Pancreas (tissue), 10 donors: Measurements from ENCODE around the gene DUOXA2. TPM values are rescaled to one million over a fixed set of nuclear protein-coding genes. Genes with fewer than 3 reads are reported as not detected.

Source experiments
- ATAC-seq, 4 donors: fragments of 200-7000 bp; cut with Tn5 transposase; one replicate each; pipeline versions ENCODE4 v1.8.0 to v1.9.1; 2020; ENCODE audit warnings: mild to moderate bottlenecking in 4 of 4, moderate library complexity in 4 of 4
- DNase-seq, 6 donors: peaks; one replicate each; pipeline ENCODE4 v3.0.0-alpha.2; 2020
- FAIRE-seq: peaks from 2 replicates; lab custom pipeline; 2012; peaks lifted over from hg19 to GRCh38; lab: Jason Lieb, UNC
- H3K27ac ChIP-seq, 4 donors: fragments of 200-600 bp; sonication (generic); 1 replicate in 3 of 4; 2 replicates in 1 of 4; pipeline versions ENCODE4 v1.5.0 to v1.8.0; 2020
- H3K27me3 ChIP-seq, 4 donors: fragments of 200-600 bp; one replicate each; pipeline ENCODE4 v1.8.0; 2021
- H3K36me3 ChIP-seq, 3 donors: fragments of 200-600 bp; sonication (generic) in 1 of 3; one replicate each; pipeline versions ENCODE4 v1.5.0 to v1.8.0; 2020 to 2021
- H3K4me1 ChIP-seq, 3 donors: fragments of 200-600 bp; one replicate each; pipeline ENCODE4 v1.8.0; 2021
- H3K4me3 ChIP-seq, 4 donors: fragments of 200-600 bp; sonication (generic) in 2 of 4; one replicate each; pipeline versions ENCODE4 v1.5.0 to v1.8.0; 2020 to 2021
- H3K9me3 ChIP-seq, 4 donors: fragments of 200-600 bp; one replicate each; pipeline ENCODE4 v1.8.0; 2021
- WGBS, 2 donors: extraction: QIAGEN DNeasy Blood & Tissue Kit; methylation state at CpG; one replicate each; pipeline ENCODE4 v1.1.7; 2013; 5-methylcytosine and 5-hydroxymethylcytosine counted together
- intact Hi-C, 3 donors: fragments of 100-400 bp; cut with DNase I; formaldehyde crosslinking; loops; one replicate each; pipeline versions ENCODE4 v1.11.1 to v1.14.2; 2022
- polyA plus RNA-seq, 2 donors: library from polyadenylated mRNA; stranded (reverse); fragments of 200-250 nt; gene quantifications; one replicate each; pipeline ENCODE4 v1.2.3, GENCODE V29; 2013
- total RNA-seq, 6 donors: library from RNA; stranded (reverse); fragmentation: NEBNext Ultra II Directional in 4 of 6; extraction: Animal tissue kit (Norgen Biotek cat#: 25700) in 4 of 6; gene quantifications; one replicate each; pipeline versions ENCODE4 v1.2.1 to v1.2.4, GENCODE V29; 2021 to 2023
- TF ChIP-seq, protein P1 (sequence below), 4 donors: fragments of 200-600 bp; sonication (generic) in 3 of 4; IDR thresholded peaks; one replicate each; pipeline versions ENCODE4 v1.5.0 to v1.8.0; 2021; ENCODE audit warnings: antibody characterized with exemption in 4 of 4
- donor health status: healthy with polysubstance abuse.
- donor health status: DM: no; HTN: no; CAD: no; lungs with moderate emphysema.
- donor health status: DM: no; HTN: no; CAD: no.
- donor health status: control.
- donor health status: control.
- donor health status: Bipolar disorder and iron deficiency.
- donor health status: DM: yes; HTN: yes; CAD: no.
- donor health status: DM: no; HTN: no; CAD: no.
- donor health status: DM: no; HTN: no; CAD: no.
- donor health status: DM: yes; HTN: yes; CAD: no.

The DUOXA2 gene
- total and polyA plus RNA-seq, 8 donors = 0.16 to 17.0 (median 0.43) TPM; not detected in 3

DNA sequence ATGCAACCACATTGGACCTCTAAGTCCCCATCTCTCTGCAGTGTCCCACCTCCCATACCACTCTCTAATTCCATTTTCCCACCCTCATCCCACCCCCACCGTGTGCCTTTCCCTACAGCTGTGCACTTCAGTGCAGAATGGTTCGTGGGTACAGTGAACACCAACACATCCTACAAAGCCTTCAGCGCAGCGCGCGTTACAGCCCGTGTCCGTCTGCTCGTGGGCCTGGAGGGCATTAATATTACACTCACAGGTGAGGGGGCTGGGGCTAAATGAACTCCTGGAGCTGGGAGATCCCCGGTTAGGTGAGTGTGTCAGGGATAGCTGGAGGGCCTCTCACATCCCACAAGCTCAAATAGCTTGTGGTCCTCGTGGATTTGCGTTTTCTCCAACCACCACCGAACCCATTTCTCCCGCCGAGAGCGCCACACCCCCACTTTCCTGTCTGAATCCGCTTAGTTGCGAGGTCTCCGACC, 1.9 kb downstream of the DUOXA2 start:
- peaks cover 0 to 26% (median 7%) of the 10 kb centered on the region in 4 donors for H3K27me3 ChIP-seq
- H3K36me3 ChIP-seq = no peaks in the 10 kb centered on the region
- no peak for FAIRE-seq
- H3K4me1 ChIP-seq = peaks cover 0 to 7% (median 0%) of the 10 kb centered on the region in 3 donors
- no peaks in the 10 kb centered on the region for H3K9me3 ChIP-seq
- TF ChIP-seq, protein P1, sequence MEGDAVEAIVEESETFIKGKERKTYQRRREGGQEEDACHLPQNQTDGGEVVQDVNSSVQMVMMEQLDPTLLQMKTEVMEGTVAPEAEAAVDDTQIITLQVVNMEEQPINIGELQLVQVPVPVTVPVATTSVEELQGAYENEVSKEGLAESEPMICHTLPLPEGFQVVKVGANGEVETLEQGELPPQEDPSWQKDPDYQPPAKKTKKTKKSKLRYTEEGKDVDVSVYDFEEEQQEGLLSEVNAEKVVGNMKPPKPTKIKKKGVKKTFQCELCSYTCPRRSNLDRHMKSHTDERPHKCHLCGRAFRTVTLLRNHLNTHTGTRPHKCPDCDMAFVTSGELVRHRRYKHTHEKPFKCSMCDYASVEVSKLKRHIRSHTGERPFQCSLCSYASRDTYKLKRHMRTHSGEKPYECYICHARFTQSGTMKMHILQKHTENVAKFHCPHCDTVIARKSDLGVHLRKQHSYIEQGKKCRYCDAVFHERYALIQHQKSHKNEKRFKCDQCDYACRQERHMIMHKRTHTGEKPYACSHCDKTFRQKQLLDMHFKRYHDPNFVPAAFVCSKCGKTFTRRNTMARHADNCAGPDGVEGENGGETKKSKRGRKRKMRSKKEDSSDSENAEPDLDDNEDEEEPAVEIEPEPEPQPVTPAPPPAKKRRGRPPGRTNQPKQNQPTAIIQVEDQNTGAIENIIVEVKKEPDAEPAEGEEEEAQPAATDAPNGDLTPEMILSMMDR (IDR thresholded peaks at IDR 0.05) = no peak
- DNase-seq = peak in 1 of 6 donors; percentile 19
- WGBS, 2 donors = 57 to 59% methylated on average over 19 of the region's 19 CpGs
- no peak overlapping the region for H3K4me3 ChIP-seq
- intact Hi-C loops = loop anchor here in 1 of 3 donors (10.0 kb wide), 1 partner anchor 161 kb away; the partner anchor contains the start of gene TERB2
- ATAC-seq = no peak
- H3K27ac ChIP-seq = no peak overlapping the region

- DNase-seq (peak in 2 of 6 donors; percentile 58 to 69), FAIRE-seq (no peak), ATAC-seq (peak in 1 of 4 donors; percentile 3)
- Histone ChIP-seq H3K27me3 (peaks cover 0 to 24% (median 7%) of the 10 kb centered on the region in 4 donors), H3K9me3 (no peaks in the 10 kb centered on the region), H3K27ac (no peak overlapping the region), H3K4me1 (peaks cover 0 to 7% (median 0%) of the 10 kb centered on the region in 3 donors), H3K4me3 (no peak overlapping the region), H3K36me3 (no peaks in the 10 kb centered on the region)
- intact Hi-C loops = loop anchor here in 1 of 3 donors (10.0 kb wide), 1 partner anchor 162 kb away; the partner anchor contains the start of gene TERB2
- WGBS, 2 donors = 25 to 26% methylated on average over 64 to 65 of the region's 65 CpGs
- TF ChIP-seq, protein P1 (IDR thresholded peaks at IDR 0.05) = no peak
Measured at GRCh38 chr15:45116482-45117307, 2.6 kb downstream of the DUOXA2 start.

DNA sequence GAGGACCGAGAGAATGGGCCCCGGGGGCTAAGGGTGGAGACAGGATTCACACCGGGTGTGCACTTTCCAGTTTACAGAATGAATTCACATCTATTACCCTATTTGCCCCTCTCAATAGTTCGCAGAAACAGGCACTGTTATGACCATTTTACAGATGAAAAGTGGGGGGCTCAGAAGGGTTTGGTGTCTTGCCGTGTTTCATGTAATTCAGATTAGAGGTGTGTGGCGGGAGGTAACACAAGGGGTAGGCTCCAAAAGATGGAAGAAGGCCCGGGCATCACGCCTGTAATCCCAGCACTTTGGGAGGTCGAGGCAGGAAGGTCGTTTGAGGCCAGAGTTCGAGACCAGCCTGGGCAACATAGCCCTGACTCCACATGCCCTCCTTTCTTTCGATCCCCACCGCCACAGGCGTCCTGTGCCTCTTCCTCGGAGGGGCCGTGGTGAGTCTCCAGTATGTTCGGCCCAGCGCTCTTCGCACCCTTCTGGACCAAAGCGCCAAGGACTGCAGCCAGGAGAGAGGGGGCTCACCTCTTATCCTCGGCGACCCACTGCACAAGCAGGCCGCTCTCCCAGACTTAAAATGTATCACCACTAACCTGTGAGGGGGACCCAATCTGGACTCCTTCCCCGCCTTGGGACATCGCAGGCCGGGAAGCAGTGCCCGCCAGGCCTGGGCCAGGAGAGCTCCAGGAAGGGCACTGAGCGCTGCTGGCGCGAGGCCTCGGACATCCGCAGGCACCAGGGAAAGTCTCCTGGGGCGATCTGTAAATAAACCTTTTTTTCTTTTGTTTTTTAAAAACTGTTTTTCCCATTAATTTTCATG, 3.4 kb downstream of the DUOXA2 start:
- Histone ChIP-seq H3K27ac (no peak overlapping the region), H3K36me3 (no peaks in the 10 kb centered on the region), H3K27me3 (peaks cover 0 to 16% (median 4%) of the 10 kb centered on the region in 4 donors), H3K4me1 (peaks cover 0 to 4% (median 0%) of the 10 kb centered on the region in 3 donors), H3K9me3 (no peaks in the 10 kb centered on the region), H3K4me3 (no peak overlapping the region)
- DNase-seq = peak in 1 of 6 donors; percentile 66
- WGBS, 2 donors = 42 to 49% methylated on average over 33 of the region's 33 CpGs
- TF ChIP-seq, protein P1 (IDR thresholded peaks at IDR 0.05) = no peak
- intact Hi-C loops = loop anchor here in 1 of 3 donors (10.0 kb wide), 1 partner anchor 163 kb away; the partner anchor contains the start of gene TERB2
- FAIRE-seq = no peak
- peak; percentile 32 to 44 (median 40) for ATAC-seq

GRCh38 chr15:45118131-45118588, 4.0 kb downstream of the DUOXA2 start:
- intact Hi-C loops = loop anchor here in 1 of 3 donors (10.0 kb wide), 1 partner anchor 163 kb away; the partner anchor contains the start of gene TERB2
- FAIRE-seq = no peak
- TF ChIP-seq, protein P1 (IDR thresholded peaks at IDR 0.05) = peak; percentile 92 to 98 (median 97)
- peak; percentile 84 to 91 (median 87) for DNase-seq
- Histone ChIP-seq H3K36me3 (no peaks in the 10 kb centered on the region), H3K27me3 (peaks cover 0 to 11% (median 4%) of the 10 kb centered on the region in 4 donors), H3K9me3 (no peaks in the 10 kb centered on the region), H3K27ac (no peak overlapping the region), H3K4me1 (peaks cover 0 to 4% (median 0%) of the 10 kb centered on the region in 3 donors), H3K4me3 (no peak overlapping the region)
- peak; percentile 96 to 98 (median 96) for ATAC-seq
- 1% methylated on average over 14 of the region's 14 CpGs for whole genome bisulfite sequencing, 2 donors
